Effector CD8-positive, alpha-beta T cell (primary cell): ENCODE data around the gene ZNF385B.
"Not testable (repeated sequence)": the region's sequence is repeated elsewhere in the genome, so short reads cannot be mapped to it uniquely, and the experiment has no call there.

Experiments used
- DNase-seq: peaks from one replicate; lab custom pipeline; 2025; lab: John Stamatoyannopoulos, UW

The ZNF385B gene

DNA sequence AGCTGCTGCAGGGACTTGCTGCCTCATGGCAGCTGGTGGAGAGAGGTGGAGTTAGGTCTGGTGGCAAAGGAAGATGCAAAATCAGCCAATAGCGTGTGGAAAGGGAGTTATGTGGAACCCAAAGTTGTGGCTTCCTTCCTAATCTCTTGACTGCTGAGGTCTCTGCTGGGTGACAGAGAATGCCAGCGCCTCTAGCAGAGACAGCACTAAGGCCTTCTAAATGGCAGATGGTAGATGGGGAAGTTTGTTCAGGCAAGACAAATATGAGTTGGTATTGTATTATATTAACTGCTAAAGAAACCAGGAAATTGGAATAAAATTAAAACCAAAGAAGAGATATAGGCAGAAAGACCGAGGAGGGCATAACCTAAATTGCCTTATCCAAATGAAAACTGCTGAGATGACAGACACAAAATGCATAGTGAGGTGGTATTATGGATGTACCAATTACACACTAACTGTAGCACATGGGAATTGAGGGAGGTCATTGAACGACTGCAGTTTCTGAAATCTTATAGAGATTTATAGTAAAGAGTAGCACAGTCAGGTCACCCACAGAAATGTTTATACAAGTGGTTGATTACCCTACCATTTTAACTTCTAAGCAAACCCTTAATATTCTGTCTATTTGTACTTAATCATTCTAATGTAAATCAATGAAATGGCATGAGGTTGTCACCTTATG lies 350.2 kb downstream of the ZNF385B start:
- DNase-seq: no peak

DNA sequence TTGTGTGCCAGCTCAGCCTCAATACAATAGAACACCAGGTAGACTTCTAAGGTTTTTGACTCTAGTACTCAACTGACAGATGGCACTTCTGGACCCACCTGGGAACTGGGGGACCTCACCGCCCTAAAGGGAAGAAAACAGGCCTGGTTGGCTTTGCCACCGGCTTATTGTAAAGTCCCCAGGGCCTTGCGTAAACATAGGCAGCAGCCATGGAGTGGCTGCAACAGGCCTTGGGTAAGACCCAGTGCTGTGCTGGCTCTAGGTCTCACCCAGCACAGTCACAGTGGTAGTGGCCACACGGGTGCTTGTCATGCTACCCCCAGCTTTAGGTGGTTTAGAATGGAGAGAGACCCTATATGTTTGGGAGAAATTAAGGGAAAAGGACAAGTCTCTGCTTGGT lies 366.1 kb downstream of the ZNF385B start:
- DNase-seq: no peak

DNA sequence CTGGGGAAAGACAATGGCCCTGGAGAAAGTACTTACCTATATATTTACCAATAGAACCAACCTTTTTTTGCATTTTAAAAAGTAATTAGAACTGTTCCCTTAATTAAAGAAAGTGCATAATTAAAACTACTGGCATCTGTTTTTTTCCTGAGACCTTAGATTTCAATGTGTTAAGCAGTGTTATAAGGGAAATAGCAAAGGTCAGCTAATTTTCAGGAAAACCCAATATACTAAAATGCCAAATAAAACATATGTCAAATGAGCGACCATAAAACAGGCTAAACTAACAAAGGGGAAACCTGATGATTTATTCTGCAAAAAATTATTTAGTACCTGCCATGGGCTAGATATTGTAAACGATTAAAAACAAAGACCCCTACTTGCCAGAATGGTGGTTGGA lies 372.8 kb downstream of the ZNF385B start:
- no peak for DNase-seq

DNA sequence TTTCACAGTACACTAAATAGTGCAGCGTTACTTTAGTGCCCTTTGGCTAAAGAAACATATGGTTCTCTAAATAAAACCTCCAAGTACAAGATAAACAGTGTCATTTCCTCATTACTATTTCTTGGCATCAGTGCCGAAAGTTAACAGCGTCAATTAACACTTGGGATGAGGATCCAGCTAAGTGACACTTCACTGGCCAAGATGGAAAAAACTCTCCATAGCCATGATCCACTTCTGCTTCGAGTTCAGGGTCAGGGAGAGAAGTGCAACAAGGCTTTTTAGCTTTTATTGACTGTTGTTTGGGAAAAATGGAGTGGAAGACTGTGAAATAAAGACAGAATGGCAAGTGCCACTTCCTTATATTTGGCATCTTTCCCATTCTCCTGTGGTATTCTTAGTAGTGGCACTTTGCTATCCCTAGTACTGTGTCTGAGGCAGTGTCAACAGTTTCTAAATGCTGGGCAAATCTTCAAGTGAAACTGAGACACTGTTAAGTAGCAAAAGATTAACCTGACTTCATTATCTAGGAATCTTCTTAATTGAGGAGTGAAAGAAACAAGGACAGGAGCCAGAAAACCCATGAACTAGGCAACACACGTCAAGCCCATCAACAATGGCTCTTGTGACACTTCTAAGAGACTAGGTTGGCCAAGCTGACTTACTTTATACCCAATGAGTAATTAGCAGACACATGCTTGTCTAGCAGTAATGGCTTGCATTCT lies 374.2 kb downstream of the ZNF385B start:
- DNase-seq: no peak

GRCh38 chr2:179483131-179483530 lies 378.3 kb downstream of the ZNF385B start:
- no peak for DNase-seq

GRCh38 chr2:179479947-179480346 lies 381.5 kb downstream of the ZNF385B start:
- no peak for DNase-seq

GRCh38 chr2:179478771-179479170 lies 382.6 kb downstream of the ZNF385B start:
- no peak for DNase-seq

- no peak for DNase-seq
These were observed 390.4 kb downstream of the ZNF385B start for GRCh38 chr2:179470992-179471391.

DNA sequence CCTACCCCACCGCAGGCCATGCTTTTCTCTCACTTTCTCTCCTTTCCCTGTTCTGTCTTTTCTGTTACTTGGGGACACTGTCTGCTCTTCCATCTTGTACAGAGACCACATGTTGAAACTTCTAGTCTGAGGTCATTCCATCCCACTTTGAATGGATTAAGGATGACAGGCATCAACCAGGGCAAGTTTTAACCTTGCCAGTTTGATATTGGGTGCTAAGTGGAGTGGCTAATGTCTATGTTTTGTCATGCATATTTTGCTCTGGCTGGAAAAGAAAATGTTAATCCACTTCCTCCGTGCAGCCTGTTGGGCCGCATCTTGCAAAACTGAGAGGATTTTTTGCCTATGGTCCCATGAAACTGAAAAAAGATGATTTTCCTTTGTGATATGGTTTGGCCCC lies 391.3 kb downstream of the ZNF385B start:
- no peak for DNase-seq

DNA sequence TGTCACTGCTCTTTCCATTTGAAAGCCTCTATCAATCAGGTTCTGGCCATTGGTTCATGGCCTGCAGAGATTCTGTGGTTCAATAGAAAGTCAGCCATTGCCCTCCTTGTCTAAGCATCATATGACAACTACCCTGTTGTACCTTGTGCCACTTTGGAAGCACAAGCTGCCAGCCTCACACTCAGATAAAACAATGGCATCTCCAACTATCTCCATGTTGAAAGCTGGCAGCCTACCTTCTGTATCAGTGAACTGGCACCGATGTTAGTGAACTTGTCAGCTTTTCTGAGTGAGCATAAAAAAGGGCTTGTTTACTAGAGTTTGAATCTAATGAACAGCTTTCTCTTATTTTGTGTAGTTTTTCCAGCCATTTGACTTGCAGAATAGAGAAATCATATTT lies 393.5 kb downstream of the ZNF385B start:
- no peak for DNase-seq

DNA sequence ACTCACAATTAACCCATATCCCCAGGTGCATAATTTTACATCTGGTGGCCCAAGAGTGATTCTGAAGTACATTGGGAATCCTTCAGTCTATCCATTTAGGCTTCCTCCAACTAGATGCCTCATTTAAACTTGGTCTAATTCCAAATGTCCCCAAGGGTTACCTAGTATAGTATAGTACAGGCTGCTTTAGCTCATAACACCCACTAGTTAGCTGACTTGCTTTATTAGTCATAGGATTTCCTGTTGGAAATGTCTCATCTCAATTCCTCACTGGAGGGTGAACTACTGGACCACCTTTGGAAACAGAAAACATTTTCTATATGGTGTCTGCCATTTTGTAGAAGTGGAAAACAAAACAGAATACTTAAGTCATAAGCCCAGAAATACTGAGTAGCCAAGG lies 394.3 kb downstream of the ZNF385B start:
- no peak for DNase-seq

DNA sequence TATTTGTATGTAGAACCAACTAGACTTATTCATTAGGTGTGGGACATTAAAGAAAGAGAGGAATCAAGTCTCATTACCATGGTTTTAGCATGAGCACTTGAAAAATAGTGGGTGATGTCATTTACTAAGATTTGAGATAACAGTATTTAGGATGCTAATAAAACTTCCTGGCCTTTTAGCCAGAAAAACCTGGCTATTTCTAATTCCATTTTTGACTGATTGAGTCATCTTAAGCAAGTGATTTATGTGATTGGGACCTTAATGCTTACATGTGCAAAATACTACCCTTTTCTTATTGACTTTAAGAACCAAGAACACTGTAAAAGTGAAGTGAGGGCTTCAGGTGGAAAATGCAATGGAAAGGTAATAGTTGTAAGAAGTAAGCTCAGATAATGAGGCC lies 400.0 kb downstream of the ZNF385B start:
- no peak for DNase-seq

GRCh38 chr2:179460181-179460929 lies 401.1 kb downstream of the ZNF385B start:
- no peak for DNase-seq

GRCh38 chr2:179458113-179458512 lies 403.3 kb downstream of the ZNF385B start:
- DNase-seq: not testable (repeated sequence)

DNA sequence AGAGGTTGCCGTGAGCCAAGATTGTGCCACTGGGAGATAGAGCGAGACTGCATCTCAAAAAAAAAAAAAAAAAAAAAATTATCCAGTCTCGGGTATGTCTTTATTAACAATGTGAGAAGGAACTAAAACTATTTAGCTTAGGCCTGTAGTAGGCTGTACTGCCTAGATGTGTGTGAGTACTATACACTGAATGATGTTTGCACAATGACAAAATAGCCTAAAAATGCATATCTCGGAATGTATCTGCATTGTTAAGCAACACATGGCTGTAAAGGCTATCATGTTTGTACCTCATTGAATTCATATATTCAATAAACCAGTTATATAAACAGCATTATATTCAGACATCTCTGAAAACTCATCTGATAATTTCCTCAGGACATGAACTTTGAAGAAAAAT lies 405.6 kb downstream of the ZNF385B start:
- no peak for DNase-seq

GRCh38 chr2:179455172-179455524 lies 406.3 kb downstream of the ZNF385B start:
- no peak for DNase-seq

DNA sequence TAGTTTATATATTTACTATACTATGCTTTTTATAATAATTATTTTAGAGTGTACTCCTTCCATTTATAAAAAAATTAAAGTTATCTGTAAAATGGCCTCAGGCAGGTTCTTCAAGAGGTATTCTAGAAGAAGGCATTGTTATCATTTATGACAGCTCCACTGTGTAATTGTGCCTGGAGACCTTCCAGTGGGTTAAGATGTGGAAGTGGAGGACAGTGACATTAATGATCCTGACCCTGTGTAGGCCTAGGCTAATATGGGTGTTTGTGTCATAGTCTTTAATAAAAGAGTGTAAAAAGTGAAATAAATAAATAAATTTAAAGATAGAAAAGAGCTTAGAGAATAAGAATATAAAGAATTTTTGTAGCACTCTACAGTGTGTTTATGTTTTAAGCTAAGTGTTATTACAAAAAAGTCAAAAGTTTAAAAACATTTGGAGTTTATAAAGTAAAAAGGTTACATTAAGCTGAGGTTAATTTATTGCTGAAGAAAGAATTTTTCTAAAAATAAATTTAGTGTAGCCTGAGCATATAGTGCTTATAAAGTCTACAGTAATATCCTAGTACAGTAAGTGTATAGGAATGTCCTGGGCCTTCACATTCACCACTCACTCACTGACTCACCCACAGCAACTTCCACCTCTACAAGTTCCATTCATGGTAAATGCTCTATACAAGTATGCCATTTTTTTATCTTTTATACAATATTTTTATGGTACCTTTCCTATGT lies 406.8 kb downstream of the ZNF385B start:
- no peak for DNase-seq

GRCh38 chr2:179449010-179449409 lies 412.4 kb downstream of the ZNF385B start:
- no peak for DNase-seq

DNA sequence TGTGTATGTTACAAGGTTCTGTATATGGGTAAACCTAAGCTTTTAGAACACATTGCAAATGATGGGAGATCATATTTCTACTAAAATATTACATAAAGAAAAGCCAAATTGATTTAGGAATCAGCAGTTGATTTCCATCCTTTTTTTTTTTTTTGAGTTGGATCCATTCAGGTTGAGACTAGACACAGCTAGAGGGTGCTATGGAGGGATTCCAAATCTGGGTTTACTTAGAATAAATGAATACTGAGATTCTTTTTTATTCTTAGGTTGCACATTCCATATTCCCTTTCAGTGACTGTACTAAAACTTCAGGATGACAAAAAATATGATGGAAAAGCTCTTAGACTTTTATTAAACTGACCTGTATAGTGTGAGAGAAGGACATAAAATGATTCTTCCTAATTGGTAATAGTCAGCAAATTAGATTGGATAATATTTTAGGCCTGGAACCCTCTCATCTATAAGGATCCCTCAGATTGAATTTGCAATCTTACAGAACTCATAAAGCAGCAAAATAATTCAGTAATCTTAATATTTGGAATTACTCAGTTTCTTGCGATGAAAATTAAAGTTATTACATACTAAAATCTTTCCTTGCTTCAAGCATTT lies 413.5 kb downstream of the ZNF385B start:
- DNase-seq: no peak

GRCh38 chr2:179447421-179447820 lies 414.0 kb downstream of the ZNF385B start:
- no peak for DNase-seq

GRCh38 chr2:179446476-179447141 lies 414.8 kb downstream of the ZNF385B start:
- DNase-seq: no peak
